GM18909 (cell line): ENCODE data around the gene MAP2K5.

Source experiments
- ATAC-seq: cut with Tn5 transposase; IDR thresholded peaks from one replicate; pipeline ENCODE4 v1.9.1; 2021; ENCODE audit warnings: mild to moderate bottlenecking; ENCODE audit not compliant: unreplicated experiment, poor library complexity

MAP2K5 gene

GRCh38 chr15:67521029-67521782, 21.3 kb upstream of the MAP2K5 start, which contains the start of gene C15orf61:
Gene C15orf61, plus strand, starts transcription at chr15:67521131. Its CDS starts 118 bp downstream, at chr15:67521249.
- ATAC-seq: peak; percentile 80

- ATAC-seq: no peak
Measured at GRCh38 chr15:67521783-67522568, 20.5 kb upstream of the MAP2K5 start.

DNA sequence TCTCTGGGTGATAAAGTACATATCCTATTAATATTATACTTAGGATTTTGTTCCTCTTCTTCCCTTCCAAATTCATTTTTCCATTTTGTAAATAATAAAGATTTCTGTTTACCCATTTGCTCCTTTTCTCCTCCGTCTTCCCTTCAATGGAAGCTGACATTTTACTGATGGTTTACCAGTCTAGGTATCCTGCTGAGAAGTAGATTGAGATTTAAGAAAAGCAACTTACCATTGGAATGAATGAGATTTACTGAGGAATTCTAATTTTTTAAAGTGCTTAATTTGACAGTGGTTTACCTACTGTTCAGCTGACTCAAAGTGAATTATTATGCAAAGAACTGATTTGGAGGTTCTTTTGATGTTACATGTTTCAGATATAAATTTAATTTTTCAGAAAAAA, 19.2 kb upstream of the MAP2K5 start:
- no peak for ATAC-seq

GRCh38 chr15:67524235-67524634, 18.3 kb upstream of the MAP2K5 start:
- ATAC-seq: no peak

DNA sequence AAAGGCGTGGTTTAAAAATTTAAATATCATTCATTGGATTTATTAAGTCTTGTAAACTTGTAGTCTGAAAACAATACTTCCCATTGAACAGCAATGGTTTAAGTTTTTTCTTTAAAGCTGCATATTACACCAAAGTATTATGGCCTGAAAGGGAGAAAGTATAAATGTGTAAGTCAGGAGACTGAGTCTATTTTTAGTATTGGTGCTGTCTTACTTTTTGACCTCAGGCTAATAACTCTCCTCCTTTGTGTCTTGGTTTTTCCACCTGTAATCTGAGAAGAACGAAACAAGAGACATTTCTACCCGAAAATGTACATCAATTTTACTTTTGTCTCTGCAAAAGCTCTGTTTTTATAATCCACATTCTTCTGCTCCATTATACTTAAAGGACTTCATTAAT, 14.0 kb upstream of the MAP2K5 start:
- ATAC-seq: no peak

DNA sequence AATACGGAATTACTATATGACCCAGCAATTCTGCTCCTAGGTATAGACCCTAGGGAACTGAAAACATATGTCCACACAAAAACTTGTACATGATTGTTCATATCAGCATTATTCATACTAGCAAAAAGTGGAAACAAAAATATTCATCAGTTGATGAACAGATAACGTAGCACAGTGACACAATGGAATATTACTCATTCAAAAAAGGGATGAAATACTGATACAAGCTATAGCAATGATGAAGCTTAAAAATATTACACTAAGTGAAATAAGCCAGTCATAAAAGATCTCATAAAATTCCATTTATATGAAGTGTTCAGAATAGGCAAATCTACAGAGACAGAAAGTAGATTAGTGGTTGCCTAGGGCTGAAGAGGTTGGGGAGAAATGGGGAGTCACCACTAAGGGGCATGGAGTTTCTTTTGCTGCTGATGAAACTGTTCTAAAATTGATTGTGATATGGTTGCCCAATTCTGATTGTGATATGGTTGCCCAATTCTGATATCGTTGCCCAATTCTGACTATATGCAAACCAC, 11.1 kb upstream of the MAP2K5 start:
- ATAC-seq: no peak

DNA sequence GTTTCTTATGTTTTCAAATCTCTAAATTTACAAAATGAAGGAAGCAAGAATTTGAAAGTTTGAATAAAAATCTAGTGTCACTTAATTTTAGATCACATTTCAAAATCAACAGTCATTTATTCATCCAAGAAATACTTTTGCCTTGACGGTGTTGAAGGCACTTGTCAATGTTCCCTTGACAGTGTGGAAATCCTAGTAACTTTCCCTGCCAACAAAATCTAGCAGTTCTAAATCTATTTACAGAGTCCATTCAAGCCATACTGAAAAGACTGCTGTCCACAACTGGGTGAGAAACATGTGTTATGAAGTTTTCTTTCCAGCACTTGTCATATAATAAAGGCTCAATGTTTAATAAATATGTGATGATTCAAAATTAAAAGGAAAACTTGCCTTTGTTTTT, 8.6 kb upstream of the MAP2K5 start:
- ATAC-seq: no peak

- no peak for ATAC-seq
Measured at GRCh38 chr15:67534360-67534759, 8.1 kb upstream of the MAP2K5 start.

GRCh38 chr15:67537771-67538170, 4.7 kb upstream of the MAP2K5 start:
- ATAC-seq: no peak

DNA sequence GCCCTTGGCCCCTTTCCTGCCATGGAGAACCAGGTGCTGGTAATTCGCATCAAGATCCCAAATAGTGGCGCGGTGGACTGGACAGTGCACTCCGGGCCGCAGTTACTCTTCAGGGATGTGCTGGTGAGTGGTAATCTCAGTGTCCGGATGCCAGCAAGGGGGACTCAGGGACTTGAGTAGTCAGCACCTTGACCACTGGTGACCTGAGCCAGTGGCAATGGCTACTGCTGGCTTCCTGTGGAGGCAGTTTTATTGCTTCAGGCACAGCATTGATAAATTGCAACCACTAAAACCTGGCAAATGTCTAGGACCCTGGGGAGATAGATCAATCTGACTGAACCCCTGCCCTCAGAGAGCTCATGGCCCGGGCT, 830 bp downstream of the MAP2K5 start:
- no peak for ATAC-seq

DNA sequence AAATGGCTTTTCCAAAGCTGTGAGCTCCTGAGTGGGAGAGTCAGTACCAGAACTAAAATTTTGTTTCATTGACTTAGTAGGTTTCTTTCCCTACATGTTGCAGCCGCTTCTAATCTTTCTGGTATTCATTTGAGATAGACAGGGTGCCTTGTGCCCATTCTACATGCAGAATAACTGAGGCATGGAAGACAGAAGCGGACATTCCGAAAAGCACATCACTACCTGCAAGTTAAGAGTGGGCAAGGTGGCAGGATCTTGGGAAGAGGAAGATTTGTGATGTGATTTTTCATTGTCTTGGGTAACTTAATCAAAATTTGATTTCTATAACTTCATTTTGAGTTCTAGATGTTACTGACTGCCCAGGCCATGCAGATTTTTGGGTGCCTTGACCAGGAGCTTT, 2.0 kb downstream of the MAP2K5 start:
- ATAC-seq: no peak

- ATAC-seq: no peak
Measured at GRCh38 chr15:67545864-67546263, 3.4 kb downstream of the MAP2K5 start.

- ATAC-seq: no peak
Measured at GRCh38 chr15:67547064-67547463, 4.6 kb downstream of the MAP2K5 start.

GRCh38 chr15:67547836-67548235, 5.3 kb downstream of the MAP2K5 start:
- no peak for ATAC-seq

DNA sequence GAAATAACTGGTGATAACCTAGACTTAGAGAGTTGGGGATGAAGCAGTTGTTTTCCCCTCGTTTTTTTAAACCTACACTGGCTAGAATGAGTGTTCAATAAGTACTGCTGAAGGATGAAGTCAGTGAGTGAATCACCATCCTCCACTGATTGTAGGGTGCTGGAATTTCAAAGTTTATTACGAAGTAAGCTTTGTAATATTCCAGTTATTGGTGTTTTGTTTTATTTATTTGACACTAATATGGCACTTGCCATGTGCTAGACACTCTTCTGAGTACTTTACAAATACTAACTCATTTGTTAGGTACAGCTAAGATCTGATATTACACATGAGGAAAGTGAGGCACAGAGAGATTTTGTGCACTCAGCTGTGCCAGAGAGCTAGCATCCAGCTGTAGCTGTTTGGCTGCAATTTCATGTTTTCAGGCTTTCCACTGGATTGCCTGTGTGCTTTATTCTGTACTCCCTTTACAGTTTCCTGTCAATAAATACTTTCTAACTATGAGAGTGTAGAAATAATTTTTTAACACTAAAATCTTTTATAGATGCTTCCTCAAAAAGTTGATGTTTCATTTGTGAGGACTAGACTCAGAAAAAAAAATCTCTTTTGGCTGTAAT, 5.8 kb downstream of the MAP2K5 start:
- no peak for ATAC-seq

DNA sequence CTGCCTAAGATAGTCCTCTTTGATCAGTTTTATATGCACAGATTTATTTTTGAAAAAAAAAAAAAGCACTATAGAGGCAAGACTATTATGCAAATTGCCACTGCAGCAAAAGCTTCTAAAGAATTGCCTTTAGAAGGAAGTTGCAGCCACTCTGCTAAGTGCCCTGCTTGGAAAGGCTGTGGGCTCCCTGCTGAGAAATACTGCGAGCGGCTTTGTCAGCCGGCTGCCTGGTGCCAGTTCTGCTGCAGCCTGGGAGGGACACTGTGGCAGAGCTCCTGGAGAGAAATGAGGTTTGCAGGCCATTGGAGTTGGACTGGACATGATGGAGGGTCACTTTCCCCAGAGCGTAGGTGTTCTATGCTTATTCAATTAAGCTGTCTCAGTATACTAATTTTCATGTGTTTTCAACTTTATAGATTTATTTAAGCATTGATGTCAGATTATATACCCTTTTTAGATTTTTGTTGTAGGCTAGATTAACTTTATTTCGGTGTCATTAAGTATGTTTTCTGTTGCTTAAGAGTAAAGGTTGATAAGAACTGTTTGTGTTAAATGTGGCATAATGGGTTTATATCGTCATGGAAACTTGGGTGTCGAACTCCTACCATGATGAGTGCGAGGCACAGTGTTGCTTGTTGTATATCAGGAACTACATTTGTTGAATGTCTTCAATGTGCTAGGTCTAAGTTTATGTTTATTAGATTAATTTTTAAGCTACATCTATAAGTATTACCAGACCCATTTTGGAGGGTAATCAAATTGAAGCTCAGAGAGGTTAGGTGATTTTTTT, 6.6 kb downstream of the MAP2K5 start:
- ATAC-seq: no peak

DNA sequence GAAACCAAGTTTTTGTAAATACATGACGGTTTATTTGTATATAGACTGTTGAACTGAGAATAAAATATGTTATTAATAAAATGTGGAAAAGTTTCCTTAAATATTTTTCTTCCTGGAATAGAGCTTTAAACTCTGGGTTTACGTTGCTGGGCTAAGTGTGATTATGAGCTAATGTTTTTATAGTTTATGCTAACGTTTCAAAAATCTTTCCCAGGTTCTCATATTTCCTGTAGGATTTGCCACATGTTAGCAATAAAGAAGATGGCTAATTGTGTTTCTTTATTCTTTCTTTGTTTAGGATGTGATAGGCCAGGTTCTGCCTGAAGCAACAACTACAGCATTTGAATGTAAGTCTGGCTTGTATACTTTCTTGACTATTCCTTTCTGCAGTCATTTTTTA, 7.2 kb downstream of the MAP2K5 start:
- no peak for ATAC-seq

GRCh38 chr15:67550522-67550921, 8.0 kb downstream of the MAP2K5 start:
- ATAC-seq: no peak

GRCh38 chr15:67551207-67551743, 8.8 kb downstream of the MAP2K5 start:
- no peak for ATAC-seq

DNA sequence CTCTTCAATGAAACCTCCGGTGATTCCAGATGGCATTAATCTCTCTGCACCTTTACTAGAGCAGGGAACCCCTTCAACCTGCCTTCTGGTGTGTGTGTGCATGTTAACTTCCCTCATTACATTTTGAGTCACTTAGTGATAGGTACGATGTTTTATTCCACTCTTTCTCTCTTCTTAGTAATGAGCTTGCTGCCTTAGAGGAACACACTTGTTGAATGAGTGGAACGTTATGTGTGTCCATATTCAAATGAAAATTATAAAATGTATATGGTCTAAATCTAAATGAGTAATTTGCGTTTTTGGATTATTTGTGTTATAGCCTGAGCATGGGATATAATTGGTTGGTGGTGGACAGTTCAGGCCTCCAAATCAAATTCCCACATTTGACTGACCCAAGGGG, 12.1 kb downstream of the MAP2K5 start:
- no peak for ATAC-seq
